ENCODE data around the gene PIK3CG.
"Not testable (repeated sequence)": the region's sequence is repeated elsewhere in the genome, so short reads cannot be mapped to it uniquely, and the experiment has no call there.

PIK3CG gene
- total RNA-seq, result 69.8 reads per million, percentile 75 among the genes with 10 or more reads in this experiment

DNA sequence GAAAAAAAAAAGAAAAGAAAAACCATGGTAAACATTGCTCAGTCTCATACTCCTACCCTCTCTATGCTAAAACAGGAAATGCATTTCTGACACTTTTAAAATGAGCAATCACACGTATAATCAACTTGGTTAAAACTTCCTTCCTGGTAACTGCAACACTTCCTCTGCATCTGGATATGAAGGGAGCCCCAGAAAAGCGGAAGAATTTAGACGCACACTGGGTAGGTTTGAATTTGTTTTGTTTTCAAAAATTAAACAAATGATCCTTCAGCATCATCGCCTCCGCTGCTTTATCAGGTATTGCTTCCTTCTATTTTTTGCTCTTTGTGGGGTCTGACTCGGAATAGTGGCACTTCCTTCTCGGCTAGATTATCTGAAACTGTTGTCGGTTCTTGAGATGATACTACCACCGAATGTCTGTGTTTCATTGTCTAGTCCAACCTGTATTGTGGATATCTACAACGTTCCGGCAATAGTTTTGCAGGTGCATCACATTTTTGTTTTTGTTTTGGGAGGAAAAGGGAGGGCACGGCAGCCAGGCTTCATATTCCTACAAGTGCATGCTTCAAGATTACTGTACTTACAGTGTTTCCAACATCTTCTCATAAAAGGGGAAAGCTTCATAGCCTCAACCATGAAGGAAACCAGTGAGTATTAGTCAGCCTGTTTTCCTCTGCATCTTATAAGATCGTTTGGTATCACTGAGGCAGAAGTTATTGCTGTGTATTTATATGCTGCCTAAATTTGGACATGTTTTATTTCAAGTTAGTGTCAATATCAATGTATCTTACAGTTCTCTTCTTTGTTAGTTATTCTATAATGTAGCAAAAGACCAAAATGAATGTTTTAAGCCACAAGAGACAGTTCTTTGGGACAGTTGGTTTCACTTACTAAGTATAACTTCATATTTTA is at the start of gene PIK3CG:
Gene PIK3CG (plus strand): TSS at position 153 of the 912 bp plus-strand sequence. CDS start 2,280 bp downstream, outside the sequence.
- DNase-seq, result no peak

- no peak for DNase-seq
Measured at GRCh38 chr7:106817098-106817497, 48.0 kb upstream of the PIK3CG start.

- DNase-seq, result no peak
Measured at GRCh38 chr7:106818736-106819135, 46.3 kb upstream of the PIK3CG start.

DNA sequence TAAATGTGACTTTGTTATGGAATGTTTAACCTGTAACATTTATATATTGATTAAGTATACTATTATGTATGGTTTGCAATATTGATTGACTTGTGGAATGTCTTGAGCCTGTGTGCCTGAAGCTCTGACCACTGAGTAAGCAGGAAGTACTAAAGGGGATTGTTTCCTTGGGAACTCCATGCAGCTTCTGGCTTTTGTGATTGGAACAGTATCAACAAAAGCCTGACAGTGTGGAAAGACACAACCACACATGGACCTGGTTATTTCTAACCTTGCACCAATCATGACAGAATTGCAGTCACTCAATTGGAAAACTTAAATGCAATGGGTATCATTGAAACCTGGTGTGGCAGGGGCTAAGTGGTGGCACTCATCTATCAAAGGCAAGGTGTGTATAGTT is 45.5 kb upstream of the PIK3CG start:
- DNase-seq, result no peak

GRCh38 chr7:106820321-106821217 is 44.5 kb upstream of the PIK3CG start:
- no peak for DNase-seq

GRCh38 chr7:106823631-106824030 is 41.5 kb upstream of the PIK3CG start:
- no peak for DNase-seq

DNA sequence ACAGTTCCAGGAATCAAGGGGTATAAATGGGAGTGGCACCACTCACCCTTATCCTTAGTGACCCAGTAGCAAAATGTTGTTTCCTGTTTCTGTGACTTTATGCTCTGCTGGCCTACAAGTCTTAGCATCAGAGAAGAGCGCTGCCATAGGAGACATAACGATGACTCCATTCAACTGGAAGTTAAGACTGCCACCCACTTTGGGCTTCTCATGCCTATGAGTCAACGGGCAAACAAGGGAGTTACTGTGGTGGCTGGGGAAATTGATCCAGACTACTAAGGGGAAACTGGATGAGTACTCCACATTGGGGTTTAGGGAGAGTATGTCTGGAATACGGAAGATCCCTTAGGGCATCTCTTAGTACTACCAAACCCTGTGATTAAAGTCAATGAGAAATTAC is 40.6 kb upstream of the PIK3CG start:
- no peak for DNase-seq

- DNase-seq, result no peak
Measured at GRCh38 chr7:106827626-106828025, 37.5 kb upstream of the PIK3CG start.

DNA sequence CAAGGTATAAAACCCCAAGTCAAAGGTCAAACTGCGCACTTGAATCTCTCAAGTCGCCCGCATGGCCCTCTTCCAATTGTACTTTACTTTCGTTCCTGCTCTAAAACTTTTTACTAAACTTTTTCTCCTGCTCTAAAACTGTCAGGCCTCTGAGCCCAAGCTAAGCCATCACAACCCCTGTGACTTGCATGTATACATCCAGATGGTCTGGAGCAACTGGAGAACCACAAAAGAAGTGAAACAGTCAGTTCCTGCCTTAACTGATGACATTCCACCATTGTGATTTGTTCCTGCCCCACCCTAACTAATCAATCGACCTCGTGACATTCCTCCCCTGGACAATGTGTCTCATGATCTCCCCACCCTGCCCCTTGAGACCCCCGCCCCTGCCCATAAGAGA is 35.6 kb upstream of the PIK3CG start:
- DNase-seq, result no peak

- not testable (repeated sequence) for DNase-seq
Measured at GRCh38 chr7:106830896-106831295, 34.2 kb upstream of the PIK3CG start.

- no peak for DNase-seq
Measured at GRCh38 chr7:106836816-106837215, 28.3 kb upstream of the PIK3CG start.

DNA sequence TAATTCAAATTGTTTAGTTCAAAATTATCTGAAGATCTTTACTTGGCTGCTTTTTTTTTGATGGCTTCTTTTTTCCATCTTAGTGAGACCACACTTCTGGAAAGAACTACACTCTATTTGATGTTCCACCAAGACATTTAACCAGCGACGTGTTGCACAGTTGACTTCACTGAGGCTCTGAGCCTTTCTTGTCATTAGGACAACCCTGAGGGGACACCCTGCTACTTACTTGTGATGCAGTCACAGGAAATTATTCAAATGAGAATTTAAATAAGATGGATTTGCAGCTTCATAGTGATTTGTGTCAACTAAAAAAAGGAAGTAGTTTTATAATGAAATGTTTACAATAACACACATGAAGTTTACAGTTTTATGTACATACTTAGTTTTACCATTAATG is 25.6 kb upstream of the PIK3CG start:
- DNase-seq, result no peak

DNA sequence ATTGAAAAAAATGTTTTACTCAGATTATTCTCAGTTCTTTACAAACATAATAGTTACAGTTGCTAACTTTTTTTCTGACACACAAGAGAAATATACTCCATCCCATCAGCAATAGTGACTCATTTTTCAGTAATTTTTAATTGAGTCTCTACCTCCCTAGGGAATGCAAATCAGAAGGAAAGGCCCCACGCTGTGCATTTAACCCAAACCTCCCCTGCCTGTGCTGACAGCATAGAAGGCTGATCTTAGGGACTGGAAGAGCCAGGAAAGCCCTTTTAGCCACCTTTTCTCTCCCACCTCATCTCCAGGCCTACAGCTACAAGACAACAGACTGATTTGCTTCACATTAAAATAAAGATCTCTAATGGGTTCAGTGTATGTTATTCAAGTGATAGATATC is 24.7 kb upstream of the PIK3CG start:
- no peak for DNase-seq

DNA sequence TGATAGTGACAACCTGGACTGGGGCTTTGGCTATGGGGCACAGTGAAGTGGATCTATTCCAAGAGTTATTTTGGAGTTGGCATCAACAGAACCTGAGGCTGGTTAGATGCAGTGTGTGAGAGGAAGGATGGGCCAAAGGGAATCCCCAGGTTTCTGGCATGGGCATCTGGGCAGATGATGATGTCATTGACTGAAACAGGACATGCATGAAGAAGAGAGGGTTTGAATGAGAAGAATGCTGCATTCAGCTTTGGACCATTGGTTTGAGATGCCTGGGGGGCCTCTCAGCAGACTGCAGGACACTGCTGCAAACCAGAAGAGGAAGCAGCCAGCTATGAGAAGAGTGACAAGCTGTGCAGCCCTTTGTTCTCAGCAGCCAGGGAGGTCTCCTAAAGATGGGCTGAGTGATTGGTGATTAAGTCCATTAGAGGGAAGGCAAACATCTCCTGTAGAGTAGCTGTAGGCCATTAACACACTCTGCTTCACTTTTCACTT is 23.1 kb upstream of the PIK3CG start:
- DNase-seq, result no peak

GRCh38 chr7:106844279-106844997 is 20.6 kb upstream of the PIK3CG start:
- DNase-seq, result no peak

- no peak for DNase-seq
Measured at GRCh38 chr7:106848049-106848448, 17.0 kb upstream of the PIK3CG start.

- no peak for DNase-seq
Measured at GRCh38 chr7:106848851-106849442, 16.1 kb upstream of the PIK3CG start.

GRCh38 chr7:106851632-106852031 is 13.4 kb upstream of the PIK3CG start:
- DNase-seq, result not testable (repeated sequence)

DNA sequence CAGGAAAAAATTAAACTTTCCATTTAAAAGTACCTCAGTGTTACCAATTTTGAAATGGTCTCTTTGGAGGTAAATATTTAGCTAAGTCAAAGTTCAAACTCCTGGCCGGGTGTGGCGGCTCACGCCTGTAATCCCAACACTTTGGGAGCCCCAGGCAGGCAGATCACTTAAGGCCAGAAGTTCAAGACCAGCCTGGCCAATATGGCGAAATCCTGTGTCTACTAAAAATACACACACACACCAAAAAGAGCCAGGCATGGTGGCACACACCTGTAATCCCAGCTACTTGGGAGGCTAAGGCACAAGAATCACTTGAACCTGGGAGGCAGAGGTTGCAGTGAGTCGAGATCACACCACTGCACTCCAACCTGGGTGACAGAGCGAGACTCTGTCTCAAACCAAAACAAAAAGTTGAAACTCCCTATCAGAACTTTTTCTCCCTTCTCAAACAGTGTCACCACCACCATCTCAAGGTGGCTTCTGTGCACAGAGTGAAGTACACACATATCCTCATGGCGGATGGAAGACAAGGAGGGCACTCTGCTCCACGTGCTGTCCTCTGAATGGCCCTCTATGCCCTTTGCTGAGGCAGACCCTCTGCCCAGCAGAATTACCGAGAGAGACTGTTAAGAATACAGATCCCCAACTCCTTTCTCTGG is 11.7 kb upstream of the PIK3CG start:
- DNase-seq, result no peak

DNA sequence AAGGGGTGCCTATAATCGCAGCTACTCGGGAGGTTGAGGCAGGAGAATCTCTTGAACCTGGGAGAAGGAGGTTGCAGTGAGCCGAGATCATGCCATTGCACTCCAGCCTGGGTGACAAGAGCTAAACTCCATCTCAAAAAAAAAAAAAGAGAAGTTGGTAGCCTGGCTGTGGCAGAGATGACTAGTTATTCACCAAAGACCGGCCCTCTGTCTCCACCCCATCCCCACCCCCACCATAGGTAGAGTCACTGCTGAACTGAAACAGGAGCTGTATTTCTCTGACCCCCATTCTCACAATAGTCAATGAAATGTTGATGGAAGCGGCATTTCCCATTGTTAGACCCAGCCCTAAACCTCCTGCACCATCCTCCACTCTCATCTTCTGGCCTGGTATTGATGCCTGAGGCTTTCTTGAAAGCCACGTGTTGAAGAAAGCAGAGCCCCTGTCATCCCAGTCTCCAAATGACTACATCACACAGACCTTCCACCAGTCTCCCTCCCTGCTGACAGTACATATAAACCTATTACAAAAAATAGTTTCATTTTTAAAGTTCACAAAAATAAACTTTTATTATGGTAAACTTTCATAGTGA is 9.4 kb upstream of the PIK3CG start:
- no peak for DNase-seq

Measured in effector CD4-positive, alpha-beta T cell (primary cell).